Neural cell (in vitro differentiated cells): ENCODE measurements around the gene ZBTB5. TPM values are rescaled to one million over a fixed set of nuclear protein-coding genes. Genes with fewer than 3 reads are reported as not detected.

Experiments
- H2AFZ ChIP-seq: fragments of 200-600, 300-800 bp; sonication (generic), shearing (Covaris generic); 2 replicates; pipeline ENCODE4 v1.6.0; 2014; ENCODE audit warnings: low read depth, mild to moderate bottlenecking, antibody characterized with exemption, low read length, moderate library complexity
- H3F3A ChIP-seq: fragments of 200-600 bp; shearing (Covaris generic); 2 replicates; pipeline ENCODE4 v1.6.1; 2016; ENCODE audit warnings: mild to moderate bottlenecking, moderate library complexity, mixed read lengths, antibody characterized with exemption, low read length; ENCODE audit not compliant: insufficient read depth, poor library complexity, severe bottlenecking
- H3K27ac ChIP-seq: fragments of 200-600, 300-800 bp; sonication (generic), shearing (Covaris generic); 2 replicates; pipeline ENCODE4 v1.5.1; 2014; ENCODE audit warnings: mild to moderate bottlenecking, low read length, moderate library complexity
- H3K27me3 ChIP-seq: fragments of 300-800, 200-600 bp; sonication (generic), shearing (Covaris generic); 2 replicates; pipeline ENCODE4 v1.6.0; 2014; ENCODE audit warnings: mild to moderate bottlenecking, low read depth, low read length, moderate library complexity; ENCODE audit not compliant: insufficient read depth
- H3K36me3 ChIP-seq: fragments of 300-800, 200-600 bp; sonication (generic), shearing (Covaris generic); 2 replicates; pipeline ENCODE4 v1.5.1; 2014; ENCODE audit warnings: mild to moderate bottlenecking, antibody characterized with exemption, low read length, moderate library complexity; ENCODE audit not compliant: insufficient read depth
- H3K4me2 ChIP-seq: fragments of 300-800, 200-600 bp; sonication (generic), shearing (Covaris generic); 2 replicates; pipeline ENCODE4 v1.6.0; 2014; ENCODE audit warnings: mild to moderate bottlenecking, low read length
- H3K4me3 ChIP-seq: fragments of 300-800, 200-600 bp; sonication (generic), shearing (Covaris generic); 2 replicates; pipeline ENCODE4 v1.5.1; 2014; ENCODE audit warnings: mild to moderate bottlenecking, low read length, moderate library complexity
- H3K79me2 ChIP-seq: fragments of 200-600 bp; shearing (Covaris generic); replicated peaks from 2 replicates; pipeline ENCODE4 v1.6.0; 2014; ENCODE audit warnings: mild to moderate bottlenecking, low read length, moderate library complexity; ENCODE audit not compliant: insufficient read depth
- H3K9ac ChIP-seq: fragments of 300-800, 200-600 bp; sonication (generic), shearing (Covaris generic); 2 replicates; pipeline ENCODE4 v1.6.1; 2016; ENCODE audit warnings: mild to moderate bottlenecking, low read length, mixed read lengths
- H3K9me2 ChIP-seq: fragments of 200-600 bp; shearing (Covaris generic); 2 replicates; pipeline ENCODE4 v1.6.1; 2016; ENCODE audit warnings: mild to moderate bottlenecking, low read length, mixed read lengths; ENCODE audit not compliant: insufficient read depth
- H3K9me3 ChIP-seq: fragments of 200-600, 300-800 bp; sonication (generic), shearing (Covaris generic); 2 replicates; pipeline ENCODE4 v1.6.1; 2016; ENCODE audit warnings: mild to moderate bottlenecking, mixed run types, low read length, moderate library complexity, mixed read lengths
- H4K20me1 ChIP-seq: fragments of 200-600 bp; shearing (Covaris generic); 2 replicates; pipeline ENCODE4 v1.6.1; 2016; ENCODE audit warnings: mild to moderate bottlenecking, mixed run types; ENCODE audit not compliant: insufficient read depth
- EP300 ChIP-seq: fragments of 450-650 bp; conservative IDR thresholded peaks from 2 replicates; pipeline ENCODE4 v1.6.1; 2014; ENCODE audit warnings: antibody characterized with exemption, mild to moderate bottlenecking, moderate library complexity; ENCODE audit not compliant: poor library complexity, severe bottlenecking
- EZH2 ChIP-seq: fragments of 200-600, 300-800 bp; shearing (Covaris generic), sonication (generic); IDR thresholded peaks from 2 replicates; pipeline ENCODE4 v1.6.1; 2014; ENCODE audit warnings: antibody characterized with exemption, low read length, borderline replicate concordance, mild to moderate bottlenecking; ENCODE audit not compliant: insufficient read depth, poor library complexity, severe bottlenecking
- MXI1 ChIP-seq: fragments of 450-650 bp; conservative IDR thresholded peaks from 2 replicates; pipeline ENCODE4 v1.6.1; 2014; ENCODE audit warnings: antibody characterized with exemption, mild to moderate bottlenecking; ENCODE audit not compliant: poor library complexity, severe bottlenecking
- POLR2AphosphoS5 ChIP-seq: IDR thresholded peaks from 2 replicates; pipeline ENCODE4 v1.6.1; 2012
- RAD21 ChIP-seq: fragments of 450-650 bp; conservative IDR thresholded peaks from 2 replicates; pipeline ENCODE4 v1.6.1; 2014; ENCODE audit warnings: antibody characterized with exemption, mild to moderate bottlenecking, moderate library complexity
- SMC3 ChIP-seq: fragments of 450-650 bp; conservative IDR thresholded peaks from 2 replicates; pipeline ENCODE4 v1.6.1; 2014; ENCODE audit warnings: antibody characterized with exemption, mild to moderate bottlenecking, moderate library complexity; ENCODE audit not compliant: poor library complexity
- TAF1 ChIP-seq: IDR thresholded peaks from 2 replicates; pipeline ENCODE4 v1.6.1; 2012; ENCODE audit warnings: low read depth
- polyA plus RNA-seq: library from polyadenylated mRNA; depleted of rRNA; stranded (reverse); fragments of >200 nt; gene quantifications from 2 replicates; pipeline ENCODE4 v1.2.3, GENCODE V29; 2014
- TF ChIP-seq, protein P1 (sequence below): IDR thresholded peaks from 2 replicates; pipeline ENCODE4 v1.6.1; 2012; ENCODE audit warnings: borderline replicate concordance
- TF ChIP-seq, protein P2 (sequence below): fragments of 450-650 bp; IDR thresholded peaks from 2 replicates; pipeline ENCODE4 v1.5.1; 2014; ENCODE audit warnings: antibody characterized with exemption, mild to moderate bottlenecking, moderate library complexity; ENCODE audit not compliant: poor library complexity, severe bottlenecking

ZBTB5 gene
- polyA plus RNA-seq, 1 donor from 2014 or later: 21.0 TPM

DNA sequence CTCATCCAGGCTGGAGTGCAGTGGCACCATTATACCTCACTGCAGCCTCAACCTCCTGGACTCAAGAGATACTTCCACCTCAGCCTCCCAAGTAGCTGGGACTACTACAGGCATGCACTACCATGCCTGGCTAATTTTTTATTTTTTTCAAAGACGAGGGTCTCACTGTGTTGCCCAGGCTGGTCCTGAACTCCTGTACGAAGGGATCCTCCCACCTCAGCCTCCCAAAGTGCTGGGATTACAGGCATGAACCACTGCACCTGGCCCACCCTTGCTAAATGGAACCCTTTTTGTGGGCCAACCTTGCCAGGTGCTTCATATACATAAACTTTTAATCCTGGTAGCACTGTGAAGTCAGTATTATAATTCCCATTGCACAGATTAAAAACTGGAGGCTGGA is 41.7 kb downstream of the ZBTB5 start:
- H3K27me3 ChIP-seq: no peaks in the 10 kb centered on the region
- H2AFZ ChIP-seq: no peak overlapping the region
- H3K79me2 ChIP-seq: peaks cover 24% of the 10 kb centered on the region
- H3K36me3 ChIP-seq: no peaks in the 10 kb centered on the region
- H3F3A ChIP-seq: no peaks in the 10 kb centered on the region
- TF ChIP-seq RAD21: no peak
- TF ChIP-seq TAF1: no peak
- TF ChIP-seq MXI1: no peak
- TF ChIP-seq, protein P1, sequence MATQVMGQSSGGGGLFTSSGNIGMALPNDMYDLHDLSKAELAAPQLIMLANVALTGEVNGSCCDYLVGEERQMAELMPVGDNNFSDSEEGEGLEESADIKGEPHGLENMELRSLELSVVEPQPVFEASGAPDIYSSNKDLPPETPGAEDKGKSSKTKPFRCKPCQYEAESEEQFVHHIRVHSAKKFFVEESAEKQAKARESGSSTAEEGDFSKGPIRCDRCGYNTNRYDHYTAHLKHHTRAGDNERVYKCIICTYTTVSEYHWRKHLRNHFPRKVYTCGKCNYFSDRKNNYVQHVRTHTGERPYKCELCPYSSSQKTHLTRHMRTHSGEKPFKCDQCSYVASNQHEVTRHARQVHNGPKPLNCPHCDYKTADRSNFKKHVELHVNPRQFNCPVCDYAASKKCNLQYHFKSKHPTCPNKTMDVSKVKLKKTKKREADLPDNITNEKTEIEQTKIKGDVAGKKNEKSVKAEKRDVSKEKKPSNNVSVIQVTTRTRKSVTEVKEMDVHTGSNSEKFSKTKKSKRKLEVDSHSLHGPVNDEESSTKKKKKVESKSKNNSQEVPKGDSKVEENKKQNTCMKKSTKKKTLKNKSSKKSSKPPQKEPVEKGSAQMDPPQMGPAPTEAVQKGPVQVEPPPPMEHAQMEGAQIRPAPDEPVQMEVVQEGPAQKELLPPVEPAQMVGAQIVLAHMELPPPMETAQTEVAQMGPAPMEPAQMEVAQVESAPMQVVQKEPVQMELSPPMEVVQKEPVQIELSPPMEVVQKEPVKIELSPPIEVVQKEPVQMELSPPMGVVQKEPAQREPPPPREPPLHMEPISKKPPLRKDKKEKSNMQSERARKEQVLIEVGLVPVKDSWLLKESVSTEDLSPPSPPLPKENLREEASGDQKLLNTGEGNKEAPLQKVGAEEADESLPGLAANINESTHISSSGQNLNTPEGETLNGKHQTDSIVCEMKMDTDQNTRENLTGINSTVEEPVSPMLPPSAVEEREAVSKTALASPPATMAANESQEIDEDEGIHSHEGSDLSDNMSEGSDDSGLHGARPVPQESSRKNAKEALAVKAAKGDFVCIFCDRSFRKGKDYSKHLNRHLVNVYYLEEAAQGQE: no peak
- TF ChIP-seq EP300: no peak
- no peak for TF ChIP-seq POLR2AphosphoS5
- no peak for TF ChIP-seq SMC3
- H3K27ac ChIP-seq: no peak overlapping the region
- H3K9ac ChIP-seq: no peak overlapping the region
- no peaks in the 10 kb centered on the region for H3K9me2 ChIP-seq
- peak overlapping the region; percentile 97 for H3K4me3 ChIP-seq
- H4K20me1 ChIP-seq: no peaks in the 10 kb centered on the region
- no peak overlapping the region for H3K4me2 ChIP-seq
- no peaks in the 10 kb centered on the region for H3K9me3 ChIP-seq

DNA sequence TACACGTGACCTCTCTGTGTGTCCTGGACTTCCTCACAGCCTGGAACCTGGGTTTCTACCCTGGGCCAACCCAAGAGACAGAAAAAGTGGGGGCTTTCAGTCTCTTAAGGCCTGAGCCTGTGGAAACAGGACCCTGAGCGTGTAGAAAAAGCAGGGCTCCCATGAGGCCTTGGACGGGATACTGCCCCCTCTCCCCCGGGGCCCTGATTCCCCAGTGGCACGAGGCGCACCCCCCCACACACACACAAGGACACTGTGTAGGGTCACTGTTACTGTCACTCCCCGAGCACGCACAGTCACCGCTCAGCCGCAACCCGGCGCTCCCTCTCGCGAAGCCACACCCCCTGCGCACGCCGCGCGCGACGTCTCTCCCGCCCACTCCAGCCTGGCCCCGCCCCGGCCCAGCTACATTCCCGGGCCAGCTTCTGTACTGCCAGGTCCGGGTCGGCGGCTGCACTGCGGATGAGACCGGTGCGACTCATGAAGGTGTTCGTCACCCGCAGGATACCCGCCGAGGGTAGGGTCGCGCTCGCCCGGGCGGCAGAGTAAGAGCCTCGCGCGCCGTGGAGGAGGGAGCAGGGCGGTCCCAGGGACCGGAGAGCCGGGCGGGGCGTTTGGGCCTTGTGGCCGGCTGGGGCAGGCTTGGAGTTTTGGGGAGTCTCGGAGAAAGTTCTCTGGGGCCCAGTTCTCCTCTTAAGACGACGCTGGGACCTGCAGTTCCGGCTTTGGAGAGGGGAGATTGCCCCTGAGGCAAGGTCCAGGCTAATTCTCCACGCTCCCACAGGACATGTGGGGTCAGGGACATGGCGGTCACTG is 42.8 kb downstream of the ZBTB5 start, which contains the start of gene GRHPR:
TSS of gene GRHPR (plus strand) at position 408 of the 816 bp plus-strand sequence. CDS start at position 463, 55 bp downstream.
- Histone ChIP-seq H4K20me1 (no peaks in the 10 kb centered on the region), H3K27ac (peak within 1 kb of the TSS; percentile 52), H3K4me3 (peak within 1 kb of the TSS; percentile 97), H3K27me3 (no peaks in the 10 kb centered on the region), H3K79me2 (peaks cover 24% of the 10 kb centered on the region), H3F3A (no peaks in the 10 kb centered on the region), H3K9me2 (no peaks in the 10 kb centered on the region), H3K9ac (peak within 1 kb of the TSS; percentile 79), H2AFZ (peak within 1 kb of the TSS; percentile 94), H3K9me3 (no peaks in the 10 kb centered on the region), H3K36me3 (no peaks in the 10 kb centered on the region), H3K4me2 (peak within 1 kb of the TSS; percentile 91)
- TF ChIP-seq EP300 (peak; percentile 34), RAD21 (peak; percentile 56), MXI1 (peak; percentile 82), POLR2AphosphoS5 (peak; percentile 92), TAF1 (peak; percentile 80), EZH2 (no peak), SMC3 (peak; percentile 61)
- TF ChIP-seq, protein P1: peak; percentile 22
- TF ChIP-seq, protein P2, sequence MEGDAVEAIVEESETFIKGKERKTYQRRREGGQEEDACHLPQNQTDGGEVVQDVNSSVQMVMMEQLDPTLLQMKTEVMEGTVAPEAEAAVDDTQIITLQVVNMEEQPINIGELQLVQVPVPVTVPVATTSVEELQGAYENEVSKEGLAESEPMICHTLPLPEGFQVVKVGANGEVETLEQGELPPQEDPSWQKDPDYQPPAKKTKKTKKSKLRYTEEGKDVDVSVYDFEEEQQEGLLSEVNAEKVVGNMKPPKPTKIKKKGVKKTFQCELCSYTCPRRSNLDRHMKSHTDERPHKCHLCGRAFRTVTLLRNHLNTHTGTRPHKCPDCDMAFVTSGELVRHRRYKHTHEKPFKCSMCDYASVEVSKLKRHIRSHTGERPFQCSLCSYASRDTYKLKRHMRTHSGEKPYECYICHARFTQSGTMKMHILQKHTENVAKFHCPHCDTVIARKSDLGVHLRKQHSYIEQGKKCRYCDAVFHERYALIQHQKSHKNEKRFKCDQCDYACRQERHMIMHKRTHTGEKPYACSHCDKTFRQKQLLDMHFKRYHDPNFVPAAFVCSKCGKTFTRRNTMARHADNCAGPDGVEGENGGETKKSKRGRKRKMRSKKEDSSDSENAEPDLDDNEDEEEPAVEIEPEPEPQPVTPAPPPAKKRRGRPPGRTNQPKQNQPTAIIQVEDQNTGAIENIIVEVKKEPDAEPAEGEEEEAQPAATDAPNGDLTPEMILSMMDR: no peak
